Endothelial cell of umbilical vein (primary cell): Measurements from ENCODE around the gene GEMIN5. TPM values are rescaled to one million over a fixed set of nuclear protein-coding genes. Genes with fewer than 3 reads are reported as not detected.

Source experiments
- BruUV-seq: library from RNA; stranded (reverse); fragments of 400-500 nt; replicated peaks from 2 replicates; lab custom pipeline; 2021; lab: Mats Ljungman, UMichigan
- CTCF ChIA-PET: fragments of 300-600, 350-600 bp; sonication (Branson Sonifier 250); formaldehyde crosslinking; loops from one replicate; lab custom pipeline; 2021; ENCODE audit warnings: antibody characterized with exemption, inconsistent platforms; lab: Charles Lee
- POLR2A ChIA-PET: fragments of 300-600, 350-600 bp; sonication (Branson Sonifier 250); formaldehyde crosslinking; loops from one replicate; lab custom pipeline; 2021; ENCODE audit warnings: antibody characterized with exemption, inconsistent platforms; lab: Charles Lee
- DNase-seq: peaks from one replicate; pipeline ENCODE4 v3.0.0-alpha.2; 2011; ENCODE audit warnings: low read depth, low spot score
- FAIRE-seq: peaks from 2 replicates; lab custom pipeline; 2011; peaks lifted over from hg19 to GRCh38; lab: Jason Lieb, UNC
- H2AFZ ChIP-seq: 2 replicates; pipeline ENCODE4 v1.6.0; 2012; ENCODE audit warnings: low read depth, low read length, control low read depth, inconsistent platforms
- H3K27ac ChIP-seq: 2 replicates; pipeline ENCODE4 v1.5.1; 2011; ENCODE audit warnings: low read depth, mild to moderate bottlenecking, control low read depth, low read length, moderate library complexity; ENCODE audit not compliant: insufficient read depth
- H3K27me3 ChIP-seq, 2 experiments: 2 replicates each; pipeline versions ENCODE4 v1.6.0 to v1.6.1; 2011; ENCODE audit warnings: low read length in 2 of 2, mixed read lengths in 1 of 2; ENCODE audit not compliant: control insufficient read depth in 2 of 2, insufficient read depth in 2 of 2
- H3K36me3 ChIP-seq, 2 experiments: 2 replicates in 1 of 2; 3 replicates in 1 of 2; pipeline ENCODE4 v1.5.1; 2011; ENCODE audit warnings: low read length in 2 of 2, mild to moderate bottlenecking in 1 of 2, moderate library complexity in 1 of 2; ENCODE audit not compliant: control insufficient read depth in 2 of 2, insufficient read depth in 2 of 2; ENCODE audit errors: extremely low read depth in 1 of 2
- H3K4me1 ChIP-seq: 3 replicates; pipeline ENCODE4 v1.5.1; 2011; ENCODE audit warnings: mild to moderate bottlenecking, low read length; ENCODE audit not compliant: control insufficient read depth, insufficient read depth; ENCODE audit errors: extremely low read depth
- H3K4me2 ChIP-seq: 2 replicates; pipeline ENCODE4 v1.6.1; 2011; ENCODE audit warnings: low read length, control low read depth, mixed read lengths; ENCODE audit not compliant: insufficient read depth
- H3K4me3 ChIP-seq, 3 experiments: fragments of 200-600 bp in 1 of 3; sonication (generic), shearing (Covaris generic) in 1 of 3; replicated peaks in 1 of 3; 2 replicates each; pipeline ENCODE4 v1.5.1; 2011 to 2016; ENCODE audit warnings: control low read depth in 3 of 3, low read length in 3 of 3, mild to moderate bottlenecking in 2 of 3, inconsistent platforms in 1 of 3, low read depth in 1 of 3, moderate library complexity in 1 of 3; ENCODE audit not compliant: insufficient read depth in 1 of 3
- H3K79me2 ChIP-seq: 2 replicates; pipeline ENCODE4 v1.6.0; 2012; ENCODE audit warnings: low read length, inconsistent platforms; ENCODE audit not compliant: control insufficient read depth, insufficient read depth
- H3K9ac ChIP-seq: replicated peaks from 2 replicates; pipeline ENCODE3; 2011; ENCODE audit warnings: low read length, control low read depth; ENCODE audit not compliant: insufficient read depth; ENCODE audit errors: extremely low read depth
- H3K9me1 ChIP-seq: replicated peaks from 3 replicates; pipeline ENCODE4 v1.6.0; 2011; ENCODE audit warnings: mild to moderate bottlenecking, low read length; ENCODE audit not compliant: control insufficient read depth, insufficient read depth; ENCODE audit errors: extremely low read depth
- H3K9me3 ChIP-seq: replicated peaks from 2 replicates; pipeline ENCODE4 v1.5.1; 2012; ENCODE audit warnings: low read length, inconsistent platforms; ENCODE audit not compliant: control insufficient read depth, insufficient read depth
- H4K20me1 ChIP-seq: replicated peaks from 2 replicates; pipeline ENCODE3; 2011; ENCODE audit warnings: mild to moderate bottlenecking, low read length; ENCODE audit not compliant: control insufficient read depth, insufficient read depth; ENCODE audit errors: extremely low read depth
- FOS ChIP-seq: IDR thresholded peaks from 2 replicates; pipeline ENCODE4 v1.6.1; 2011; ENCODE audit warnings: mild to moderate bottlenecking, low read length, moderate library complexity, borderline replicate concordance; ENCODE audit not compliant: insufficient read depth
- GATA2 ChIP-seq: IDR thresholded peaks from 2 replicates; pipeline ENCODE4 v1.7.0; 2011; ENCODE audit warnings: low read depth, mild to moderate bottlenecking, moderate library complexity, mixed read lengths, low read length; ENCODE audit not compliant: insufficient read length, insufficient read depth
- MYC ChIP-seq: IDR thresholded peaks from one replicate; pipeline ENCODE4 v1.6.1; 2011; ENCODE audit warnings: mild to moderate bottlenecking, low read depth, low read length
- POLR2AphosphoS5 ChIP-seq: IDR thresholded peaks from 2 replicates; pipeline ENCODE4 v1.6.1; 2012; ENCODE audit warnings: low read depth, mild to moderate bottlenecking, control low read depth, low read length, moderate library complexity; ENCODE audit not compliant: insufficient read depth
- dilution Hi-C: fragments of 300-500 bp; cut with MboI; formaldehyde crosslinking; loops from one replicate; pipeline ENCODE4 v1.15.0; 2019; ENCODE audit warnings: low sequenced_read_pairs; ENCODE audit not compliant: extremely low pct_ligation_motif_present
- intact Hi-C: fragments of 100-400 bp; cut with micrococcal nuclease; formaldehyde crosslinking; loops from one replicate; pipeline ENCODE4 v1.10.0; 2022
- polyA plus RNA-seq, 4 experiments: library from polyadenylated mRNA; depleted of rRNA in 3 of 4; stranded (reverse) in 3 of 4; unstranded in 1 of 4; fragments of >200 nt; gene quantifications; 2 replicates each; pipeline versions ENCODE4 v1.2.1 to v1.2.3, GENCODE V29; 2011 to 2012; ENCODE audit warnings: missing spikeins in 1 of 4
- total RNA-seq: library from RNA; stranded (reverse); gene quantifications from 2 replicates; pipeline ENCODE4 v1.2.3, GENCODE V29; 2021
- TF ChIP-seq, protein P1 (sequence below): IDR thresholded peaks from 2 replicates; pipeline ENCODE4 v1.6.1; 2011; ENCODE audit not compliant: insufficient read depth, insufficient read length

GEMIN5 gene
- total and polyA plus RNA-seq, 2 donors (not counting 3 experiments of a cell fraction or from before 2014, with no cell fraction given): 7.2 to 23.1 TPM

DNA sequence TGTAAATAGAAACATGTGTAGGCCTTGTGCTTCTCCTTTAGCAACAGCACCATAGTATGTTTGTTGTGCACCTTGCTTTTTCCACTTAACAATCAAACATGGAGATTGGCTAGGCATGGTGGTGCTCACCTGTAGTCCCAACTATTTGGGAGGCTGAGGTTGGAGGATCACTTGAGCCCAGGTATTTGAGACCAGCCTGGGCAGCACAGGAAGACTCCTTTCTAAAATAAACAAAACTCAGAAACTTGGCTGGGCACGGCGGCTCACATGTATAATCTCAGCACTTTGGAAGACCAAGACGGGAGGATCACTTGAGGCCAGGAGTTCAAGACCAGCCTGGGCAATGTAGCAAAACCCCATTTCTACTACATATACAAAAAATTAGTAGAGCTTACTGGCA lies 86.7 kb downstream of the GEMIN5 start:
- dilution Hi-C loops (no loop called here), intact Hi-C loops (loop anchor here (10.0 kb wide), 2 partner anchors 407 to 567 kb away; partner anchors contain the start of gene SAP30L)
- Histone ChIP-seq H3K9me3 (no peaks in the 10 kb centered on the region), H4K20me1 (no peaks in the 10 kb centered on the region), H3K79me2 (no peaks in the 10 kb centered on the region), H2AFZ (no peak overlapping the region), H3K36me3 (no peaks in the 10 kb centered on the region), H3K4me2 (no peak overlapping the region), H3K27me3 (no peaks in the 10 kb centered on the region), H3K27ac (no peak overlapping the region), H3K9me1 (no peaks in the 10 kb centered on the region), H3K9ac (no peak overlapping the region), H3K4me3 (no peak overlapping the region), H3K4me1 (peaks cover 10% of the 10 kb centered on the region)
- no TSS peak for BruUV-seq
- ChIA-PET CTCF (interaction anchor here (1.1 to 1.7 kb wide), 2 partner anchors 11 to 13 kb away, joined by 4 to 9 read pairs; no protein-coding TSS in a partner anchor), POLR2A (no interaction called here)
- FAIRE-seq (no peak), DNase-seq (no peak)
- no peak for TF ChIP-seq POLR2AphosphoS5

DNA sequence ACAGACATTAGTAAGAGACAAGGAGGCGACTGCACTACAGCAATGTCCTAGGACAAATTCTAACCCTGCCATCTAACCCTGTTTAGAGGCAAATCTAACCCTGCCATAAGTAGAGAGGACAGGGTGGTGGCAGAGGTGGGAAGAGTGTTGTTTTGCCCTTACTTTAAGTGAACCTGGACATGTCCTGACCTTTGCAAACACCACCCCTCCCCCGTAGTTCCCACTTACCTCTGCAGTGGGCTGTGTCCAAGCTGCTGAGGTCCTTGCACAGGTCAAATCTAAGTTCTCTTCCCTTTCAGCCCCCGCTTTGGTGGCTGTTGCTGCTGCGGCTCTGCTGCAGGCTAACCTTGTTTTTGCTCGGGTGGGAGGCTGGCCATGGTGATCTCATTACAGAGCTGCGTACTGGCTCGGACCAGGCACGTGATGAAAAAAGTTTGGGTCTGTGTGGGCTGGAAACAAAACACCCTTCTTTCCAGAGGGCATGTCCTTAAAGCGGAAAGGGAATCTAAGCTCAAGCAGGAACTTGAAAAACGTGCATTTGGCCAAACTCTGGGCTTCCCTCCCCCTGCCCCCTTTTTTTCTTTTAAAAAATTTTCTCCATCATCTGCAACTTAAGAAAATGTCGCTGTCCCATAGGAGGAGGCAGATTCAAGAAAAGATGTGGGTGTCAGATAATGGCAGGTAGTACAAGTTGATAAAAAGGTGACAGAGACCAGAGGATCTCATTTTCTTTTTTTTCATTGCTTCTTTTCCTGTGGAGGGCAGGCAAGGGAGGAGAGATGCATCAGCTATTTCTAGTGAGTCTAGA lies 87.6 kb downstream of the GEMIN5 start, which contains the start of gene FAXDC2:
TSS of gene FAXDC2 (minus strand) at position 349 of the 808 bp plus-strand sequence. CDS start 12,425 bp downstream, outside the sequence.
- Histone ChIP-seq H2AFZ (peak within 1 kb of the TSS; percentile 66), H3K27ac (no peak within 1 kb of the TSS), H3K9ac (peak within 1 kb of the TSS; percentile 24), H3K4me1 (peaks cover 10% of the 10 kb centered on the region), H3K27me3 (no peaks in the 10 kb centered on the region), H3K9me3 (no peaks in the 10 kb centered on the region), H3K4me3 (peak within 1 kb of the TSS in 2 of 3 experiments; percentile 42 to 59), H4K20me1 (no peaks in the 10 kb centered on the region), H3K4me2 (peak within 1 kb of the TSS; percentile 52), H3K9me1 (no peaks in the 10 kb centered on the region), H3K79me2 (no peaks in the 10 kb centered on the region), H3K36me3 (no peaks in the 10 kb centered on the region)
- peak; percentile 87 for DNase-seq
- intact Hi-C loops: loop anchor here (10.0 kb wide), 2 partner anchors 406 to 566 kb away; partner anchors contain the start of gene SAP30L
- ChIA-PET CTCF (interaction anchor here (0.8 to 1.7 kb wide), 4 partner anchors 10 to 200 kb away, joined by 3 to 9 read pairs (median 5); no protein-coding TSS in a partner anchor), POLR2A (no interaction called here)
- TF ChIP-seq MYC (no peak), FOS (no peak), GATA2 (no peak)
- TF ChIP-seq, protein P1, sequence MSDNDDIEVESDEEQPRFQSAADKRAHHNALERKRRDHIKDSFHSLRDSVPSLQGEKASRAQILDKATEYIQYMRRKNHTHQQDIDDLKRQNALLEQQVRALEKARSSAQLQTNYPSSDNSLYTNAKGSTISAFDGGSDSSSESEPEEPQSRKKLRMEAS: peak; percentile 57
- dilution Hi-C loops: no loop called here
- peak; percentile 90 for FAIRE-seq
- BruUV-seq: no TSS peak
